Osteoblast (primary cell): Measurements from ENCODE around the gene SH3D19. TPM values are rescaled to one million over a fixed set of nuclear protein-coding genes. Genes with fewer than 3 reads are reported as not detected.

Experiments used
- DNase-seq: peaks from one replicate; pipeline ENCODE4 v3.0.0; 2011; ENCODE audit warnings: low spot score, mixed read lengths; ENCODE audit not compliant: insufficient read length; ENCODE audit errors: missing footprints
- H2AFZ ChIP-seq: 2 replicates; pipeline ENCODE4 v1.6.0; 2011; ENCODE audit warnings: mild to moderate bottlenecking, low read length
- H3K27ac ChIP-seq: 2 replicates; pipeline ENCODE4 v1.5.1; 2011; ENCODE audit warnings: mild to moderate bottlenecking, low read depth, low read length, moderate library complexity
- H3K27me3 ChIP-seq: 2 replicates; pipeline ENCODE4 v1.6.0; 2012; ENCODE audit warnings: mild to moderate bottlenecking, control low read depth, inconsistent platforms, low read length, moderate library complexity; ENCODE audit not compliant: insufficient read depth
- H3K36me3 ChIP-seq: 2 replicates; pipeline ENCODE4 v1.5.1; 2011; ENCODE audit warnings: mild to moderate bottlenecking, low read length, control low read depth, moderate library complexity; ENCODE audit not compliant: insufficient read depth
- H3K4me1 ChIP-seq: 2 replicates; pipeline ENCODE4 v1.5.1; 2011; ENCODE audit warnings: mild to moderate bottlenecking, low read length, control low read depth, moderate library complexity; ENCODE audit not compliant: insufficient read depth
- H3K4me2 ChIP-seq: 2 replicates; pipeline ENCODE4 v1.6.0; 2011; ENCODE audit warnings: mild to moderate bottlenecking, low read length; ENCODE audit not compliant: insufficient read depth
- H3K4me3 ChIP-seq: fragments of 200-600 bp; sonication (generic); 3 replicates; pipeline ENCODE4 v1.5.1; 2012; ENCODE audit warnings: mild to moderate bottlenecking, low read length, inconsistent platforms; ENCODE audit not compliant: insufficient read depth
- H3K79me2 ChIP-seq: 2 replicates; pipeline ENCODE4 v1.6.0; 2012; ENCODE audit warnings: mild to moderate bottlenecking, low read length, control low read depth, inconsistent platforms; ENCODE audit not compliant: insufficient read depth
- H3K9me3 ChIP-seq: 2 replicates; pipeline ENCODE4 v1.5.1; 2011; ENCODE audit warnings: low read depth, low read length, control low read depth
- H4K20me1 ChIP-seq: 2 replicates; pipeline ENCODE4 v1.6.0; 2012; ENCODE audit warnings: mild to moderate bottlenecking, low read length, control low read depth; ENCODE audit not compliant: insufficient read depth
- CTCF ChIP-seq: IDR thresholded peaks from 2 replicates; pipeline ENCODE4 v1.5.1; 2011; ENCODE audit warnings: mild to moderate bottlenecking, low read depth, low read length, moderate library complexity; ENCODE audit errors: extremely low read depth
- total RNA-seq: library from RNA; depleted of rRNA; stranded (reverse); fragments of >200 nt; gene quantifications from 2 replicates; pipeline ENCODE4 v1.2.3, GENCODE V29; 2012

The SH3D19 gene
- total RNA-seq, 1 donor: 74.9 TPM

GRCh38 chr4:151246742-151247141, 78.7 kb downstream of the SH3D19 start:
- no peak overlapping the region for H3K27ac ChIP-seq
- H3K4me3 ChIP-seq: no peak overlapping the region
- H3K4me1 ChIP-seq: no peaks in the 10 kb centered on the region
- DNase-seq: no peak
- H3K36me3 ChIP-seq: no peaks in the 10 kb centered on the region
- no peak overlapping the region for H2AFZ ChIP-seq
- no peak for TF ChIP-seq CTCF
- H3K4me2 ChIP-seq: no peak overlapping the region
- no peaks in the 10 kb centered on the region for H3K79me2 ChIP-seq
- no peaks in the 10 kb centered on the region for H4K20me1 ChIP-seq
- no peaks in the 10 kb centered on the region for H3K9me3 ChIP-seq
- H3K27me3 ChIP-seq: no peaks in the 10 kb centered on the region

GRCh38 chr4:151242305-151242704, 83.1 kb downstream of the SH3D19 start:
- DNase-seq: no peak
- Histone ChIP-seq H3K9me3 (no peaks in the 10 kb centered on the region), H3K4me1 (no peaks in the 10 kb centered on the region), H3K4me2 (no peak overlapping the region), H3K79me2 (no peaks in the 10 kb centered on the region), H3K27me3 (no peaks in the 10 kb centered on the region), H3K36me3 (no peaks in the 10 kb centered on the region), H2AFZ (no peak overlapping the region), H3K27ac (no peak overlapping the region), H3K4me3 (no peak overlapping the region), H4K20me1 (no peaks in the 10 kb centered on the region)
- TF ChIP-seq CTCF: no peak

GRCh38 chr4:151239608-151240007, 85.8 kb downstream of the SH3D19 start:
- Histone ChIP-seq H3K9me3 (no peaks in the 10 kb centered on the region), H2AFZ (no peak overlapping the region), H3K4me3 (no peak overlapping the region), H3K79me2 (no peaks in the 10 kb centered on the region), H4K20me1 (no peaks in the 10 kb centered on the region), H3K36me3 (no peaks in the 10 kb centered on the region), H3K27me3 (no peaks in the 10 kb centered on the region), H3K4me1 (no peaks in the 10 kb centered on the region), H3K4me2 (no peak overlapping the region), H3K27ac (no peak overlapping the region)
- no peak for DNase-seq
- no peak for TF ChIP-seq CTCF

GRCh38 chr4:151238477-151238876, 86.9 kb downstream of the SH3D19 start:
- Histone ChIP-seq H3K4me3 (no peak overlapping the region), H2AFZ (no peak overlapping the region), H3K79me2 (no peaks in the 10 kb centered on the region), H3K4me2 (no peak overlapping the region), H3K4me1 (no peaks in the 10 kb centered on the region), H3K27ac (no peak overlapping the region), H3K36me3 (no peaks in the 10 kb centered on the region), H3K27me3 (no peaks in the 10 kb centered on the region), H4K20me1 (no peaks in the 10 kb centered on the region), H3K9me3 (no peaks in the 10 kb centered on the region)
- DNase-seq: no peak
- TF ChIP-seq CTCF: peak; percentile 25
